Loucy (cell line): ENCODE data around the gene AFF1.

Experiments
- EZH2phosphoT487 ChIP-seq: fragments of 200-600 bp; IDR thresholded peaks from 2 replicates; pipeline ENCODE4 v1.6.1; 2018; ENCODE audit warnings: antibody characterized with exemption, mild to moderate bottlenecking, moderate library complexity, borderline replicate concordance
- TF ChIP-seq, protein P1 (sequence below): fragments of 200-600 bp; sonication (generic); conservative IDR thresholded peaks from 2 replicates; pipeline ENCODE4 v1.5.1; 2014; ENCODE audit warnings: mild to moderate bottlenecking, antibody characterized with exemption, low read length

DNA sequence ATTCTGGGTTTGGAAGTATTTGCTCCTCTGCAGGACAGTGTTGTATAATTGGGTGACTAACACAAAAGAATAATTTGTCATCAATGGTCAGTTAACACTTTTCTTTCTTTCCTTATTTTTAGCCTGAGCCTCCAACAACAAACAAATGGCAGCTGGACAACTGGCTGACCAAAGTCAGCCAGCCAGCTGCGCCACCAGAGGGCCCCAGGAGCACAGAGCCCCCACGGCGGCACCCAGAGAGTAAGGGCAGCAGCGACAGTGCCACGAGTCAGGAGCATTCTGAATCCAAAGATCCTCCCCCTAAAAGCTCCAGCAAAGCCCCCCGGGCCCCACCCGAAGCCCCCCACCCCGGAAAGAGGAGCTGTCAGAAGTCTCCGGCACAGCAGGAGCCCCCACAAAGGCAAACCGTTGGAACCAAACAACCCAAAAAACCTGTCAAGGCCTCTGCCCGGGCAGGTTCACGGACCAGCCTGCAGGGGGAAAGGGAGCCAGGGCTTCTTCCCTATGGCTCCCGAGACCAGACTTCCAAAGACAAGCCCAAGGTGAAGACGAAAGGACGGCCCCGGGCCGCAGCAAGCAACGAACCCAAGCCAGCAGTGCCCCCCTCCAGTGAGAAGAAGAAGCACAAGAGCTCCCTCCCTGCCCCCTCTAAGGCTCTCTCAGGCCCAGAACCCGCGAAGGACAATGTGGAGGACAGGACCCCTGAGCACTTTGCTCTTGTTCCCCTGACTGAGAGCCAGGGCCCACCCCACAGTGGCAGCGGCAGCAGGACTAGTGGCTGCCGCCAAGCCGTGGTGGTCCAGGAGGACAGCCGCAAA is 179.6 kb downstream of the AFF1 start:
- TF ChIP-seq, protein P1, sequence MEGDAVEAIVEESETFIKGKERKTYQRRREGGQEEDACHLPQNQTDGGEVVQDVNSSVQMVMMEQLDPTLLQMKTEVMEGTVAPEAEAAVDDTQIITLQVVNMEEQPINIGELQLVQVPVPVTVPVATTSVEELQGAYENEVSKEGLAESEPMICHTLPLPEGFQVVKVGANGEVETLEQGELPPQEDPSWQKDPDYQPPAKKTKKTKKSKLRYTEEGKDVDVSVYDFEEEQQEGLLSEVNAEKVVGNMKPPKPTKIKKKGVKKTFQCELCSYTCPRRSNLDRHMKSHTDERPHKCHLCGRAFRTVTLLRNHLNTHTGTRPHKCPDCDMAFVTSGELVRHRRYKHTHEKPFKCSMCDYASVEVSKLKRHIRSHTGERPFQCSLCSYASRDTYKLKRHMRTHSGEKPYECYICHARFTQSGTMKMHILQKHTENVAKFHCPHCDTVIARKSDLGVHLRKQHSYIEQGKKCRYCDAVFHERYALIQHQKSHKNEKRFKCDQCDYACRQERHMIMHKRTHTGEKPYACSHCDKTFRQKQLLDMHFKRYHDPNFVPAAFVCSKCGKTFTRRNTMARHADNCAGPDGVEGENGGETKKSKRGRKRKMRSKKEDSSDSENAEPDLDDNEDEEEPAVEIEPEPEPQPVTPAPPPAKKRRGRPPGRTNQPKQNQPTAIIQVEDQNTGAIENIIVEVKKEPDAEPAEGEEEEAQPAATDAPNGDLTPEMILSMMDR = peak; percentile 23; the same call in 1 of the 2 replicates
- no peak for TF ChIP-seq EZH2phosphoT487
